Left lung (tissue), 10 donors: ENCODE measurements around the gene CTNNA1. TPM values are rescaled to one million over a fixed set of nuclear protein-coding genes. Genes with fewer than 3 reads are reported as not detected.
"Not testable (repeated sequence)": the region's sequence is repeated elsewhere in the genome, so short reads cannot be mapped to it uniquely, and the experiment has no call there.

Source experiments
- ATAC-seq: fragments of 200-7000 bp; cut with Tn5 transposase; one replicate; pipeline ENCODE4 v1.9.1; 2020; ENCODE audit warnings: moderate library complexity
- DNase-seq, 4 donors: peaks; one replicate each; pipeline ENCODE4 v3.0.0-alpha.2; 2013 to 2020
- H3K27ac ChIP-seq, 2 donors: fragments of 200-600 bp; sonication (generic) in 1 of 2; one replicate each; pipeline versions ENCODE4 v1.5.0 to v1.8.0; 2020 to 2021
- H3K27me3 ChIP-seq, 2 donors: fragments of 200-600 bp; sonication (generic) in 1 of 2; one replicate each; pipeline versions ENCODE4 v1.5.0 to v1.8.0; 2020 to 2021
- H3K36me3 ChIP-seq, 2 donors: fragments of 200-600 bp; sonication (generic) in 1 of 2; one replicate each; pipeline versions ENCODE4 v1.5.0 to v1.8.0; 2020 to 2021
- H3K4me1 ChIP-seq, 2 donors: fragments of 200-600 bp; one replicate each; pipeline ENCODE4 v1.8.0; 2021
- H3K4me3 ChIP-seq, 2 donors: fragments of 200-600 bp; sonication (generic) in 1 of 2; one replicate each; pipeline versions ENCODE4 v1.5.0 to v1.8.0; 2020 to 2021; ENCODE audit warnings: mild to moderate bottlenecking in 1 of 2
- H3K9me3 ChIP-seq, 2 donors: fragments of 200-600 bp; sonication (generic) in 1 of 2; one replicate each; pipeline versions ENCODE4 v1.5.0 to v1.8.0; 2020 to 2021
- intact Hi-C, 2 donors: fragments of 100-400 bp; cut with DNase I; formaldehyde crosslinking; loops; one replicate each; pipeline versions ENCODE4 v1.11.2 to v1.14.2; 2022
- polyA plus RNA-seq, 6 donors: library from polyadenylated mRNA; unstranded; fragments of 120-200 nt; gene quantifications; one replicate each; pipeline ENCODE4 v1.2.1, GENCODE V29; 2013; ENCODE audit not compliant: insufficient read length in 6 of 6
- total RNA-seq, 2 donors: library from RNA; stranded (reverse); fragmentation: NEBNext Ultra II Directional; extraction: Animal tissue kit (Norgen Biotek cat#: 25700); gene quantifications; one replicate each; pipeline ENCODE4 v1.2.1, GENCODE V29; 2021
- TF ChIP-seq, protein P1 (sequence below), 2 donors: fragments of 200-600 bp; sonication (generic) in 1 of 2; IDR thresholded peaks; one replicate each; pipeline versions ENCODE4 v1.5.0 to v1.8.0; 2021; ENCODE audit warnings: antibody characterized with exemption in 2 of 2
- donor health status: DM: no; HTN: yes; CAD: no.
- donor health status: DM: no; HTN: no; CAD: no.

Gene CTNNA1
- total and polyA plus RNA-seq, 8 donors = 309 to 443 (median 366) TPM

DNA sequence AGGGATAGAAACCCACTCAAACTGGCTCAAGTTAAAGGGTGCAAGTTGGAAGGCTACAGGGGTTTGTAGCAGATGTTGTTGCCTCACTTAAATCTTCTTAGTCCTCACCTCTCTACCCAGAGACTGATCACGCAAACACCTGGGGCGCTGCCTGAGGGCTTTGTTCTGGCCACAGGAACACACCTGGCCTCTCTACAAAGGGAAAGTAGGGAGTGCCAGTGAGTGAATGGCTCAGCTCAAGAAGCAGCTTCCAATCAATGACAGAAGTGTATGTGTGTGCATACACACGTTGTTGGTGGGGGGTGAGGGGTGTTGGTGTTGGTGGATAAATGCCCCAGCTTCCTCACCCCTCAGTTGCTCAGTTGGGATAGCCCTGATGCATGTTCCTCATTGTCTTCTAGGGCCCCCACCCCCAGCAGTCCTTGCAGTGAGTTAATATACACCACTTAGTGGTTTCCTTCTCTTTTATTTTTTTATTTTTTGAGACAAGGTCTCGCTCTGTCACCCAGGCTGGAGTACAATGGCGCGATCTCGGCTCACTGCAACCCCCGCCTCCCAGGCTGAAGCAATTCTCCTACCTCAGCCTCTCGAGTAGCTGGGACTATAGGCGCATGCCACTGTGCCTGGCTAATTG, 30.6 kb upstream of the CTNNA1 start:
- Histone ChIP-seq H3K4me1 (peaks cover 0 to 7% of the 10 kb centered on the region in 2 donors), H3K9me3 (no peaks in the 10 kb centered on the region), H3K4me3 (no peak overlapping the region), H3K27me3 (no peaks in the 10 kb centered on the region), H3K36me3 (no peaks in the 10 kb centered on the region), H3K27ac (no peak overlapping the region)
- intact Hi-C loops = no loop called here
- ATAC-seq (peak; percentile 24), DNase-seq (no peak)
- TF ChIP-seq, protein P1, sequence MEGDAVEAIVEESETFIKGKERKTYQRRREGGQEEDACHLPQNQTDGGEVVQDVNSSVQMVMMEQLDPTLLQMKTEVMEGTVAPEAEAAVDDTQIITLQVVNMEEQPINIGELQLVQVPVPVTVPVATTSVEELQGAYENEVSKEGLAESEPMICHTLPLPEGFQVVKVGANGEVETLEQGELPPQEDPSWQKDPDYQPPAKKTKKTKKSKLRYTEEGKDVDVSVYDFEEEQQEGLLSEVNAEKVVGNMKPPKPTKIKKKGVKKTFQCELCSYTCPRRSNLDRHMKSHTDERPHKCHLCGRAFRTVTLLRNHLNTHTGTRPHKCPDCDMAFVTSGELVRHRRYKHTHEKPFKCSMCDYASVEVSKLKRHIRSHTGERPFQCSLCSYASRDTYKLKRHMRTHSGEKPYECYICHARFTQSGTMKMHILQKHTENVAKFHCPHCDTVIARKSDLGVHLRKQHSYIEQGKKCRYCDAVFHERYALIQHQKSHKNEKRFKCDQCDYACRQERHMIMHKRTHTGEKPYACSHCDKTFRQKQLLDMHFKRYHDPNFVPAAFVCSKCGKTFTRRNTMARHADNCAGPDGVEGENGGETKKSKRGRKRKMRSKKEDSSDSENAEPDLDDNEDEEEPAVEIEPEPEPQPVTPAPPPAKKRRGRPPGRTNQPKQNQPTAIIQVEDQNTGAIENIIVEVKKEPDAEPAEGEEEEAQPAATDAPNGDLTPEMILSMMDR (IDR thresholded peaks at IDR 0.05) = no peak

- TF ChIP-seq, protein P1 (IDR thresholded peaks at IDR 0.05) = no peak
- peak; percentile 42 for ATAC-seq
- no peaks in the 10 kb centered on the region for H3K36me3 ChIP-seq
- intact Hi-C loops = no loop called here
- no peak overlapping the region for H3K27ac ChIP-seq
- no peak overlapping the region for H3K4me3 ChIP-seq
- DNase-seq = no peak
- no peaks in the 10 kb centered on the region for H3K27me3 ChIP-seq
- peaks cover 0 to 7% of the 10 kb centered on the region in 2 donors for H3K4me1 ChIP-seq
- H3K9me3 ChIP-seq = no peaks in the 10 kb centered on the region
Measured at GRCh38 chr5:138724470-138725146, 28.6 kb upstream of the CTNNA1 start.

DNA sequence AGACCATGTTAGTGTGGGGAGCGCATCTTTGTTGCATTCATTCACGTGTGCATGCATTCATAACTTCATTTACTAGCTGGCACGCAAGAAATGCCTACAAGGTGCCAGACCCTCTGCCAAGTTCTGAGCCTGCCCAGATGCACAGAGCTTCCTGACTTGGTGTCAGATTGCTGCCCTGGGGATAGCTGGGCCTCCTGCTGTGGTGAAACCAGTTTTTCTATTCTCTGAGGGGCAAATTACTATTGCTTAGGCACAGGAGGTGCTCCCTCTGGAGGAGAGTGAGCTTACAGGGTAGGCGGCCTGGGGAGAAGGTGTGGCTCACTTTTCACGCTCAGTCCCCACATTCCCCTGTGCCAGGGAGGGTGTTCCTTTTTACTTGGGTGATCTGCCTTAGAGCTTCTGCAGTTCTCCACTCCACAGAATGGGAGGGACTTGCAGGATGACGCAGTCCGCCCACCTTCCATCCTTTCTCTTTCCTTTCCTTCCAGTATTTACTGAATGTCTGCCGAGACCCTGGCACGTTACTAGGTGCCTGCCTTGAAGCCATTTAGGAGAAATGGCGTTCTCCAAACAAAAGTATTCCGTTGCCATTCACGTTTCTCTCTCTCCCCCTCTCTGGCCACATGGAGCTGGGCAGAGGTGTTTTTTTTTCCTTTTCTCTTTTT, 27.9 kb upstream of the CTNNA1 start:
- no peaks in the 10 kb centered on the region for H3K27me3 ChIP-seq
- H3K4me1 ChIP-seq = peaks cover 0 to 7% of the 10 kb centered on the region in 2 donors
- ATAC-seq (peak; percentile 87), DNase-seq (peak in 2 of 4 donors; percentile 36 to 78)
- TF ChIP-seq, protein P1 (IDR thresholded peaks at IDR 0.05) = peak in 1 of 2 donors; percentile 11
- no peaks in the 10 kb centered on the region for H3K36me3 ChIP-seq
- intact Hi-C loops = no loop called here
- H3K27ac ChIP-seq = no peak overlapping the region
- H3K4me3 ChIP-seq = no peak overlapping the region
- no peaks in the 10 kb centered on the region for H3K9me3 ChIP-seq

DNA sequence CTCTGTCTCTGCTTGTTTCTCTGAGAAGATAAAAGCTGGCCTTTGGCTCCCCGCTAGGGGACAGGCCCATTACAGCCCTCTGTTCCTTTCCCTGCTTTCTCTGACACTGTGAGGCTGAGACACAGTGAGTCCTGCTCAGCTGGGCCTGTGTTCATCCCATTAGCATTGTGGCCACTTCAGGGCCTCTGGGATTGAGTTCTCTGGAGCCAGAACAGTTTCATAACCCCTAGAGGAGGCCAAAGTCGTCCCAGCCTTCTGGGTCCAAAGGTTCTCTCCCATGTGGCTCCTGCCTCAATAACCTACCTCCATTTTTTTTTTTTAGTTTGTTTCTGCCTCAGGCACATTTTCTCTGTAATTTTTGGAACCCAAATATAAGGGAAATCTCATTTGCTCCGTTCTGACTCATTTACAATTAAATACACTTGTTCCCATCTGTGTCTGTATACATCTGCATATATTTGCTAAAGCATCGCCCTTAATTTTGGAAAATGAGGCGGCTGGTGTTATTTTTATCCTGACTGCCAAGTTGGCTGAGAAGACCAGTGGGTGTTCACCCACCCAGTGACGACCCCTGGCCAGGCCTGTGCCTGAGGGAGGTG, 27.3 kb upstream of the CTNNA1 start:
- intact Hi-C loops = no loop called here
- no peaks in the 10 kb centered on the region for H3K9me3 ChIP-seq
- no peak overlapping the region for H3K27ac ChIP-seq
- no peak overlapping the region for H3K4me3 ChIP-seq
- TF ChIP-seq, protein P1 (IDR thresholded peaks at IDR 0.05) = no peak
- H3K27me3 ChIP-seq = no peaks in the 10 kb centered on the region
- peak; percentile 28 for ATAC-seq
- no peaks in the 10 kb centered on the region for H3K36me3 ChIP-seq
- H3K4me1 ChIP-seq = peaks cover 0 to 7% of the 10 kb centered on the region in 2 donors
- DNase-seq = no peak

GRCh38 chr5:138726848-138727247, 26.4 kb upstream of the CTNNA1 start:
- intact Hi-C loops = no loop called here
- ATAC-seq (no peak), DNase-seq (no peak)
- H3K36me3 ChIP-seq = no peaks in the 10 kb centered on the region
- no peak overlapping the region for H3K4me3 ChIP-seq
- peaks cover 0 to 7% of the 10 kb centered on the region in 2 donors for H3K4me1 ChIP-seq
- TF ChIP-seq, protein P1 (IDR thresholded peaks at IDR 0.05) = no peak
- no peak overlapping the region for H3K27ac ChIP-seq
- H3K9me3 ChIP-seq = no peaks in the 10 kb centered on the region
- no peaks in the 10 kb centered on the region for H3K27me3 ChIP-seq

DNA sequence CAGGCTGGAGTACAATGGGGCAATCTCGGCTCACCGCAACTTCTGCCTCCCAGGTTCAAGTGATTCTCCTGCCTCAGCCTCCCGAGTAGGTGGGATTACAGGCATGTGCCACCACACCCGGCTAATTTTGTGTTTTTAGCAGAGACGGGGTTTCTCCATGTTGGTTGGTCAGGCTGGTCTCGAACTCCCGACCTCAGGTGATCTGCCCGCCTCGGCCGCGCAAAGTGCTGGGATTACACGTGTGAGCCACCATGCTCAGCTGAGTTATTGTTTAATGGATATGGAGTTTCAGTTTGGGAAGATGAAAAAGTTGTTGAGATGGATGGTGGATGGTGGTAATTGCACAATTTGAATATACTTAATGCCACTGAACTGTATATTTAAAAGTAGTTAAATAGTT, 22.7 kb upstream of the CTNNA1 start:
- H3K36me3 ChIP-seq, H3K9me3 ChIP-seq, ATAC-seq, H3K27me3 ChIP-seq, intact Hi-C loops, H3K4me3 ChIP-seq, H3K27ac ChIP-seq, H3K4me1 ChIP-seq, DNase-seq: not testable (repeated sequence)
